Colonic mucosa (tissue), 4 donors: ENCODE data around the gene ZNF45. TPM values are rescaled to one million over a fixed set of nuclear protein-coding genes. Genes with fewer than 3 reads are reported as not detected.
A peak's percentile ranks its signal among the peaks of the same experiment; 100 is the strongest.

Source experiments
- DNase-seq: peaks from one replicate; pipeline ENCODE4 v3.0.0-alpha.2; 2020
- H3K27ac ChIP-seq: fragments of 200-600 bp; one replicate; pipeline ENCODE4 v1.8.0; 2021
- H3K27me3 ChIP-seq: fragments of 200-600 bp; one replicate; pipeline ENCODE4 v1.8.0; 2021
- H3K36me3 ChIP-seq: fragments of 200-600 bp; one replicate; pipeline ENCODE4 v1.8.0; 2021
- H3K4me1 ChIP-seq: fragments of 200-600 bp; one replicate; pipeline ENCODE4 v1.8.0; 2021; ENCODE audit warnings: mild to moderate bottlenecking
- H3K4me3 ChIP-seq: fragments of 200-600 bp; one replicate; pipeline ENCODE4 v1.8.0; 2021
- H3K9ac ChIP-seq, 2 donors: one replicate each; pipeline ENCODE4 v1.7.0; 2013; ENCODE audit warnings: control low read depth in 2 of 2, low read depth in 2 of 2, low read length in 2 of 2
- H3K9me3 ChIP-seq: fragments of 200-600 bp; one replicate; pipeline ENCODE4 v1.8.0; 2021
- CTCF ChIP-seq: fragments of 200-600 bp; IDR thresholded peaks from one replicate; pipeline ENCODE4 v1.8.0; 2022; ENCODE audit warnings: antibody characterized with exemption, mild to moderate bottlenecking
- intact Hi-C: fragments of 100-400 bp; cut with DNase I; formaldehyde crosslinking; loops from one replicate; pipeline ENCODE4 v1.14.1; 2022
- total RNA-seq, 2 donors: library from RNA; stranded (reverse); fragmentation: NEBNext Ultra II Directional in 1 of 2; extraction: Animal tissue kit (Norgen Biotek cat#: 25700) in 1 of 2; gene quantifications; one replicate each; pipeline ENCODE4 v1.2.1, GENCODE V29; 2021
- donor health status: healthy.
- donor health status: DM: no; HTN: no; CAD: no.
- donor health status: DM: no; HTN: no; CAD: no.

Gene ZNF45
- total RNA-seq, 2 donors from 2014 or later, result 8.1 to 8.7 TPM

- H3K27ac ChIP-seq, result no peak overlapping the region
- H3K27me3 ChIP-seq, result no peaks in the 10 kb centered on the region
- H3K9ac ChIP-seq, result no peak overlapping the region
- intact Hi-C loops, result no loop called here
- no peak for TF ChIP-seq CTCF
- H3K4me3 ChIP-seq, result no peak overlapping the region
- H3K4me1 ChIP-seq, result no peaks in the 10 kb centered on the region
- H3K9me3 ChIP-seq, result no peaks in the 10 kb centered on the region
- DNase-seq, result no peak
- no peaks in the 10 kb centered on the region for H3K36me3 ChIP-seq
Measured at GRCh38 chr19:43906774-43907173, 28.3 kb downstream of the ZNF45 start.

GRCh38 chr19:43905897-43906296, 29.2 kb downstream of the ZNF45 start:
- no peaks in the 10 kb centered on the region for H3K36me3 ChIP-seq
- intact Hi-C loops, result no loop called here
- H3K4me1 ChIP-seq, result no peaks in the 10 kb centered on the region
- no peak for DNase-seq
- no peak overlapping the region for H3K27ac ChIP-seq
- no peak overlapping the region for H3K4me3 ChIP-seq
- TF ChIP-seq CTCF, result no peak
- H3K27me3 ChIP-seq, result no peaks in the 10 kb centered on the region
- H3K9ac ChIP-seq, result no peak overlapping the region
- H3K9me3 ChIP-seq, result no peaks in the 10 kb centered on the region

GRCh38 chr19:43902399-43902798, 32.7 kb downstream of the ZNF45 start:
- intact Hi-C loops, result no loop called here
- no peak for TF ChIP-seq CTCF
- H3K36me3 ChIP-seq, result no peaks in the 10 kb centered on the region
- H3K4me3 ChIP-seq, result no peak overlapping the region
- DNase-seq, result no peak
- H3K9me3 ChIP-seq, result no peaks in the 10 kb centered on the region
- H3K9ac ChIP-seq, result no peak overlapping the region
- H3K27ac ChIP-seq, result no peak overlapping the region
- no peaks in the 10 kb centered on the region for H3K4me1 ChIP-seq
- H3K27me3 ChIP-seq, result no peaks in the 10 kb centered on the region

- Histone ChIP-seq H3K4me1 (no peaks in the 10 kb centered on the region), H3K4me3 (peak overlapping the region; percentile 50), H3K36me3 (no peaks in the 10 kb centered on the region), H3K9ac (peak overlapping the region in 1 of 2 donors; percentile 32), H3K27me3 (no peaks in the 10 kb centered on the region), H3K9me3 (no peaks in the 10 kb centered on the region), H3K27ac (no peak overlapping the region)
- TF ChIP-seq CTCF, result no peak
- intact Hi-C loops, result no loop called here
- peak; percentile 91 for DNase-seq
Measured at GRCh38 chr19:43901395-43902390, 33.4 kb downstream of the ZNF45 start.

GRCh38 chr19:43895727-43896308, 39.3 kb downstream of the ZNF45 start:
- Histone ChIP-seq H3K4me1 (no peaks in the 10 kb centered on the region), H3K4me3 (no peak overlapping the region), H3K9me3 (no peaks in the 10 kb centered on the region), H3K27ac (no peak overlapping the region), H3K36me3 (no peaks in the 10 kb centered on the region), H3K9ac (no peak overlapping the region), H3K27me3 (no peaks in the 10 kb centered on the region)
- DNase-seq, result no peak
- no peak for TF ChIP-seq CTCF
- intact Hi-C loops, result no loop called here
